A549 (cell line): ENCODE results near the gene TIAM2. TPM values are rescaled to one million over a fixed set of nuclear protein-coding genes. Genes with fewer than 3 reads are reported as not detected.

Experiments
- ATAC-seq, 2 experiments: fragments of 200-7000 bp in 1 of 2; fragments of >200 bp in 1 of 2; cut with Nextera tagmentation in 1 of 2; cut with Tn5 transposase in 1 of 2; 3 replicates each; pipeline versions ENCODE4 v1.8.0 to v1.9.1; 2018 to 2020; ENCODE audit warnings: mild to moderate bottlenecking in 1 of 2, moderate library complexity in 1 of 2
- CTCF ChIA-PET: fragments of 300-600 bp; sonication (Branson Sonifier 250); formaldehyde crosslinking; extraction: SDS; loops from one replicate; lab custom pipeline; 2021; ENCODE audit warnings: antibody characterized with exemption, inconsistent platforms; lab: Yijun Ruan, JAX
- POLR2A ChIA-PET: fragments of 350-600 bp; formaldehyde crosslinking; extraction: SDS; loops from one replicate; lab custom pipeline; 2021; ENCODE audit warnings: antibody characterized with exemption, inconsistent platforms; lab: Yijun Ruan, JAX
- DNase-seq, 2 experiments: peaks; one replicate each; pipeline versions ENCODE4 v3.0.0 to v3.0.0-alpha.2; 2011 to 2016; ENCODE audit warnings: low read depth in 1 of 2, low spot score in 1 of 2
- FAIRE-seq: peaks from 2 replicates; lab custom pipeline; 2011; peaks lifted over from hg19 to GRCh38; lab: Jason Lieb, UNC
- H3K27ac ChIP-seq, 2 experiments: fragments of >200 bp; sonication (Bioruptor Twin); formaldehyde crosslinking; 3 replicates each; pipeline ENCODE4 v1.5.1; 2016 to 2017
- H3K4me1 ChIP-seq: fragments of >200 bp; sonication (Bioruptor Twin); formaldehyde crosslinking; 3 replicates; pipeline ENCODE4 v1.6.1; 2016
- H3K4me2 ChIP-seq: fragments of >200 bp; sonication (Bioruptor Twin); formaldehyde crosslinking; 3 replicates; pipeline ENCODE4 v1.6.1; 2016
- H3K4me3 ChIP-seq: fragments of >200 bp; sonication (Bioruptor Twin); formaldehyde crosslinking; 3 replicates; pipeline ENCODE4 v1.5.1; 2016
- H3K9me3 ChIP-seq: fragments of >200 bp; sonication (Bioruptor Twin); formaldehyde crosslinking; 3 replicates; pipeline ENCODE4 v1.6.1; 2016
- ATOH8 ChIP-seq: fragments of 250-450 bp; sonication (Bioruptor Pico); IDR thresholded peaks from 2 replicates; pipeline ENCODE4 v1.5.0; 2020; ENCODE audit warnings: low read depth, mild to moderate bottlenecking, moderate library complexity
- CBX2 ChIP-seq: fragments of 200-600 bp; sonication (generic); IDR thresholded peaks from 2 replicates; pipeline ENCODE4 v1.6.1; 2016; ENCODE audit warnings: low read depth, mild to moderate bottlenecking, borderline replicate concordance
- CEBPB ChIP-seq, 2 experiments: fragments of >200 bp in 1 of 2; sonication (Bioruptor Twin) in 1 of 2; formaldehyde crosslinking in 1 of 2; IDR thresholded peaks; 2 replicates each; pipeline ENCODE4 v1.6.1; 2012 to 2016
- CHD2 ChIP-seq: fragments of 150-350 bp; IDR thresholded peaks from 2 replicates; pipeline ENCODE4 v1.6.1; 2014; ENCODE audit warnings: low read length; ENCODE audit not compliant: partially characterized antibody
- E2F6 ChIP-seq: IDR thresholded peaks from 2 replicates; pipeline ENCODE4 v1.6.1; 2012; ENCODE audit warnings: low read depth, borderline replicate concordance
- ESRRA ChIP-seq: fragments of 150-350 bp; IDR thresholded peaks from 2 replicates; pipeline ENCODE4 v1.6.1; 2014; ENCODE audit warnings: mild to moderate bottlenecking, low read length, borderline replicate concordance
- HES2 ChIP-seq: fragments of >200 bp; sonication (Bioruptor Twin); formaldehyde crosslinking; IDR thresholded peaks from 2 replicates; pipeline ENCODE4 v1.6.1; 2016
- HEYL ChIP-seq: fragments of 250-450 bp; sonication (Bioruptor Pico); IDR thresholded peaks from 2 replicates; pipeline ENCODE4 v1.8.0; 2021; ENCODE audit warnings: mild to moderate bottlenecking, moderate library complexity
- HMGXB4 ChIP-seq: fragments of 250-450 bp; sonication (Bioruptor Pico); IDR thresholded peaks from 2 replicates; pipeline ENCODE4 v1.5.0; 2021; ENCODE audit warnings: mild to moderate bottlenecking, moderate library complexity, borderline replicate concordance
- HOXA7 ChIP-seq: fragments of 250-450 bp; sonication (Bioruptor Pico); IDR thresholded peaks from 2 replicates; pipeline ENCODE4 v1.5.0; 2020; ENCODE audit warnings: mild to moderate bottlenecking, moderate library complexity
- HOXB13 ChIP-seq: fragments of 250-450 bp; sonication (Bioruptor Pico); IDR thresholded peaks from 2 replicates; pipeline ENCODE4 v1.5.0; 2020; ENCODE audit warnings: low read depth, mild to moderate bottlenecking, moderate library complexity
- HOXB5 ChIP-seq: fragments of 250-450 bp; sonication (Bioruptor Pico); IDR thresholded peaks from 2 replicates; pipeline ENCODE4 v1.5.0; 2020; ENCODE audit warnings: mild to moderate bottlenecking, moderate library complexity
- JUN ChIP-seq, 2 experiments: fragments of >200 bp; sonication (Bioruptor Twin); formaldehyde crosslinking; IDR thresholded peaks; 2 replicates in 1 of 2; 3 replicates in 1 of 2; pipeline ENCODE4 v1.6.1; 2016 to 2017
- JUNB ChIP-seq: fragments of >200 bp; sonication (Bioruptor Twin); formaldehyde crosslinking; IDR thresholded peaks from 2 replicates; pipeline ENCODE4 v1.6.1; 2016
- KDM1A ChIP-seq: fragments of 200-600 bp; sonication (generic); IDR thresholded peaks from 2 replicates; pipeline ENCODE4 v1.6.1; 2016; ENCODE audit warnings: low read depth, mild to moderate bottlenecking
- MAX ChIP-seq: IDR thresholded peaks from 2 replicates; pipeline ENCODE4 v1.6.1; 2012
- NPAS2 ChIP-seq: fragments of 250-450 bp; sonication (Bioruptor Pico); IDR thresholded peaks from 2 replicates; pipeline ENCODE4 v1.8.0; 2022; ENCODE audit warnings: mild to moderate bottlenecking, moderate library complexity, borderline replicate concordance
- NR3C1 ChIP-seq: fragments of >200 bp; sonication (Bioruptor Twin); formaldehyde crosslinking; IDR thresholded peaks from 3 replicates; pipeline ENCODE4 v1.6.1; 2017
- PBX3 ChIP-seq: IDR thresholded peaks from 2 replicates; pipeline ENCODE4 v1.6.1; 2012
- PHF8 ChIP-seq: fragments of 200-600 bp; sonication (generic); IDR thresholded peaks from 2 replicates; pipeline ENCODE4 v1.6.1; 2016; ENCODE audit warnings: low read depth, mild to moderate bottlenecking, antibody characterized with exemption, moderate library complexity, borderline replicate concordance
- POLR2AphosphoS2 ChIP-seq: conservative IDR thresholded peaks from 2 replicates; pipeline ENCODE4 v1.6.1; 2012; ENCODE audit warnings: low read length, improper control_type of control experiment, inconsistent platforms
- RNF2 ChIP-seq: fragments of 200-600 bp; sonication (generic); IDR thresholded peaks from 2 replicates; pipeline ENCODE4 v1.6.1; 2016; ENCODE audit warnings: low read depth, mild to moderate bottlenecking, antibody characterized with exemption, moderate library complexity, borderline replicate concordance
- SMC3 ChIP-seq: fragments of >200 bp; sonication (Bioruptor Twin); formaldehyde crosslinking; IDR thresholded peaks from 3 replicates; pipeline ENCODE4 v1.6.1; 2018; ENCODE audit warnings: inconsistent platforms
- TFCP2L1 ChIP-seq: fragments of 250-450 bp; sonication (Bioruptor Pico); IDR thresholded peaks from 2 replicates; pipeline ENCODE4 v1.5.0; 2021; ENCODE audit warnings: mild to moderate bottlenecking
- TP53 ChIP-seq: fragments of 250-450 bp; sonication (Bioruptor Pico); IDR thresholded peaks from 2 replicates; pipeline ENCODE4 v1.5.0; 2021; ENCODE audit warnings: mild to moderate bottlenecking, moderate library complexity
- USF2 ChIP-seq: fragments of 450-650 bp; IDR thresholded peaks from 2 replicates; pipeline ENCODE4 v1.6.1; 2014; ENCODE audit warnings: antibody characterized with exemption
- ZNF302 ChIP-seq: fragments of 250-450 bp; sonication (Bioruptor Pico); IDR thresholded peaks from 2 replicates; pipeline ENCODE4 v1.9.0; 2021; ENCODE audit warnings: inconsistent platforms, mild to moderate bottlenecking, moderate library complexity
- WGBS: methylation state at CpG from one replicate; pipeline ENCODE4 v1.1.6; 2017; ENCODE audit errors: missing lambda C conversion rate; 5-methylcytosine and 5-hydroxymethylcytosine counted together
- polyA plus RNA-seq, 4 experiments: library from polyadenylated mRNA; depleted of rRNA in 3 of 4; stranded (reverse); fragments of >200 nt; fragmentation: RNase III in 1 of 4; extraction: RNeasy Plus Mini Kit Qiagen cat#74134 plus additional on column Dnase treatment in 1 of 4; gene quantifications; 2 replicates in 3 of 4; 3 replicates in 1 of 4; pipeline ENCODE4 v1.2.3, GENCODE V29; 2011 to 2017

The TIAM2 gene
- polyA plus RNA-seq, 2 of the 4 experiments (the other 2 are of a cell fraction): 2.5 to 3.1 TPM

- TF ChIP-seq CHD2 (no peak), ATOH8 (CRISPR knock-in tag) (no peak), HOXB5 (CRISPR knock-in tag) (no peak), NPAS2 (CRISPR knock-in tag) (no peak), USF2 (no peak), E2F6 (no peak), PHF8 (no peak), HMGXB4 (CRISPR knock-in tag) (no peak), RNF2 (no peak), HEYL (CRISPR knock-in tag) (no peak), SMC3 (no peak), HOXB13 (CRISPR knock-in tag) (no peak), HOXA7 (no peak)
- no peak overlapping the region for H3K27ac ChIP-seq
- ATAC-seq (no peak), FAIRE-seq (no peak), DNase-seq (no peak)
- CTCF ChIA-PET: interaction anchor here (0.9 to 1.5 kb wide), 2 partner anchors 115 to 364 kb away, joined by 3 to 4 read pairs; no protein-coding TSS in a partner anchor
- no peak overlapping the region for H3K4me3 ChIP-seq
- H3K9me3 ChIP-seq: no peaks in the 10 kb centered on the region
- 83% methylated on average over 5 of the region's 5 CpGs for WGBS
- POLR2A ChIA-PET: no interaction called here
- H3K4me2 ChIP-seq: no peak overlapping the region
- H3K4me1 ChIP-seq: no peaks in the 10 kb centered on the region
Observed at GRCh38 chr6:155292711-155293110, 297.6 kb downstream of the TIAM2 start.

- ChIA-PET CTCF (no interaction called here), POLR2A (no interaction called here)
- Histone ChIP-seq H3K27ac (no peak overlapping the region), H3K9me3 (no peaks in the 10 kb centered on the region), H3K4me2 (no peak overlapping the region), H3K4me3 (no peak overlapping the region), H3K4me1 (no peaks in the 10 kb centered on the region)
- ATAC-seq: no peak
- DNase-seq: no peak
- no peak for TF ChIP-seq NPAS2 (CRISPR knock-in tag)
- TF ChIP-seq JUNB: no peak
- no peak for TF ChIP-seq NR3C1
- TF ChIP-seq TFCP2L1 (CRISPR knock-in tag): no peak
- no peak for TF ChIP-seq JUN (IDR thresholded peaks at IDR 0.05)
- no peak for TF ChIP-seq MAX
- no peak for TF ChIP-seq ESRRA
- no peak for TF ChIP-seq KDM1A
- 88% methylated on average over 3 of the region's 3 CpGs for WGBS
- FAIRE-seq: no peak
Observed at GRCh38 chr6:155297669-155298068, 302.6 kb downstream of the TIAM2 start.

GRCh38 chr6:155301867-155302266 is 306.8 kb downstream of the TIAM2 start:
- TF ChIP-seq POLR2AphosphoS2 (no peak), HES2 (no peak), SMC3 (no peak), HOXB5 (CRISPR knock-in tag) (no peak), ZNF302 (CRISPR knock-in tag) (no peak), CBX2 (no peak), HOXA7 (no peak), TP53 (no peak), PBX3 (no peak), CEBPB (IDR thresholded peaks at IDR 0.05) (no peak), RNF2 (no peak)
- ChIA-PET POLR2A (no interaction called here), CTCF (interaction anchor here (1.1 kb wide), 1 partner anchor 21 kb away, joined by 3 read pairs; no protein-coding TSS in a partner anchor)
- Histone ChIP-seq H3K27ac (no peak overlapping the region), H3K4me3 (no peak overlapping the region), H3K4me1 (0 out of 3 replicates have a peak, but pooled peaks cover 3% of the 10 kb centered on the region), H3K9me3 (no peaks in the 10 kb centered on the region), H3K4me2 (no peak overlapping the region)
- FAIRE-seq: no peak
- no peak for DNase-seq
- 88% methylated on average over 2 of the region's 2 CpGs for WGBS
- ATAC-seq: no peak
